ENCODE results near the gene SLC25A34.

The SLC25A34 gene

DNA sequence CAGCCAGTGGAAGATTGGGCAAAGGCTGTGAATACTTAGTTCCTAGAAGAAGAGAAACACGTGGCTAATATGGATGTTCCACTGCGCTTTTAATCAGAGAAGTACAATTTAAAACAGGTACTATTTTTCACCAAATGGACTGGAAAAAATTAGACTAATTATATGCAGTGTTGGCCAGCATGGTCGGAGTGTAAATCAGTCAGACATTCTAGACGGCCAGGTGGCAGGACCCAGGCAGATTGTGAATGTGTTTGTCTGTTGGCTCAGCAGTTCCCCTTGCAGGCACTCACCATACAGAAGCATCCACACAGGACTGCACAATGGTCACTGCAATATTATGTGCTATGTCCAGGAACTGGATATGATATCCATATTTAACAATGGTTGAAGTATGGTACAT lies 23.9 kb upstream of the SLC25A34 start:
- Histone ChIP-seq H3K36me3 (ENCODE audit: control insufficient read depth, low read length) (peaks cover 13% of the 10 kb centered on the region), H3K9me2 (replicated peaks; ENCODE audit: control insufficient read depth, low read length) (no peaks in the 10 kb centered on the region), H3F3A (ENCODE audit: control insufficient read depth, insufficient read depth) (no peaks in the 10 kb centered on the region), H3K9me3 (ENCODE audit: control insufficient read depth, insufficient read depth, low read length) (no peaks in the 10 kb centered on the region), H3K4me1 (ENCODE audit: control insufficient read depth, low read length) (no peaks in the 10 kb centered on the region), H3K27ac (ENCODE audit: low read depth, low read length) (no peak overlapping the region), H3K4me2 (ENCODE audit: low read length) (no peak overlapping the region), H3K4me3 (ENCODE audit: low read length) (no peak overlapping the region), H3K79me2 (ENCODE audit: control insufficient read depth, low read length) (peaks cover 28% of the 10 kb centered on the region), H4K20me1 (ENCODE audit: control insufficient read depth, insufficient read depth, low read depth, low read length) (no peaks in the 10 kb centered on the region), H3K27me3 (ENCODE audit: control insufficient read depth, low read length) (no peaks in the 10 kb centered on the region)
- no peak for TF ChIP-seq EZH2phosphoT487 (IDR thresholded peaks at IDR 0.05; ENCODE audit: borderline replicate concordance, low read length)
- TF ChIP-seq, protein P1, sequence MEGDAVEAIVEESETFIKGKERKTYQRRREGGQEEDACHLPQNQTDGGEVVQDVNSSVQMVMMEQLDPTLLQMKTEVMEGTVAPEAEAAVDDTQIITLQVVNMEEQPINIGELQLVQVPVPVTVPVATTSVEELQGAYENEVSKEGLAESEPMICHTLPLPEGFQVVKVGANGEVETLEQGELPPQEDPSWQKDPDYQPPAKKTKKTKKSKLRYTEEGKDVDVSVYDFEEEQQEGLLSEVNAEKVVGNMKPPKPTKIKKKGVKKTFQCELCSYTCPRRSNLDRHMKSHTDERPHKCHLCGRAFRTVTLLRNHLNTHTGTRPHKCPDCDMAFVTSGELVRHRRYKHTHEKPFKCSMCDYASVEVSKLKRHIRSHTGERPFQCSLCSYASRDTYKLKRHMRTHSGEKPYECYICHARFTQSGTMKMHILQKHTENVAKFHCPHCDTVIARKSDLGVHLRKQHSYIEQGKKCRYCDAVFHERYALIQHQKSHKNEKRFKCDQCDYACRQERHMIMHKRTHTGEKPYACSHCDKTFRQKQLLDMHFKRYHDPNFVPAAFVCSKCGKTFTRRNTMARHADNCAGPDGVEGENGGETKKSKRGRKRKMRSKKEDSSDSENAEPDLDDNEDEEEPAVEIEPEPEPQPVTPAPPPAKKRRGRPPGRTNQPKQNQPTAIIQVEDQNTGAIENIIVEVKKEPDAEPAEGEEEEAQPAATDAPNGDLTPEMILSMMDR (IDR thresholded peaks at IDR 0.05; ENCODE audit: low read depth, low read length, poor library complexity, severe bottlenecking) = no peak

DNA sequence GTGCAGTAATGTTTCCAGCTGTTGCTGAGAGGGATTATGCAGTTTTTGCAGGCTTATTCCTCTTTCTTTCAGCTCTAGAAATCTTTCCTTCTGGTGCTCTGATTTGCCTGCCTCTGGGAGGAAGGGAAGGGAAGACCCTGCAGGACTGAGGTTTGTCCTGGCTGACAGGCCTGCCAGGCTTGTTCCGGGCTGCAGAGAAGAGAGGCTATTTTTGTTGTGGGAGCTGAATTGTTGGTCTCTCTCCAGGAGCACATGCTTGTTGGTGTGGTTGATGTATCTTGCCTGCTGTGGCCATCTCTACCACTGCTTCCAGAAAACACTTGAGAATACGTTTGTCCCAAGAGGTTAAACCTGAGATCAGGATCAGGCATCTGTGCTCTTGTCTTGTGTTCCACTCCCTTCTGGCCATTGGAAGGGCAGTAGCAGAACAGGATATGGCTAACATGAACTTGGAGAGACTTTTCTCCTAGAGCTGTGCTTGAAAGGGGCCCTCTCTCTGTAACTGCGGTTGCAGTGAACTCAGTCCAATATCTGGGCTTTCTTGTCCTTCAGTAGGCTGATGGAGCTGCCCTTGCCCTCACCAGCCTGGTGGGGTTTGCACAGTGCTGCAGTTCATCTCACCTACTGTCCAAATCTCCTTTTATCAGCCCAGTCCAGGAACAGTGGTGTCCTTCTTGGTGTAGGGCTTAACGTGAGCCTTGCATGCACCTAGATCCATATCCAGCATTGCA lies 21.5 kb upstream of the SLC25A34 start:
- no peak overlapping the region for H3K4me3 ChIP-seq (ENCODE audit: low read length)
- H3K36me3 ChIP-seq (ENCODE audit: control insufficient read depth, low read length) = peaks cover 20% of the 10 kb centered on the region

DNA sequence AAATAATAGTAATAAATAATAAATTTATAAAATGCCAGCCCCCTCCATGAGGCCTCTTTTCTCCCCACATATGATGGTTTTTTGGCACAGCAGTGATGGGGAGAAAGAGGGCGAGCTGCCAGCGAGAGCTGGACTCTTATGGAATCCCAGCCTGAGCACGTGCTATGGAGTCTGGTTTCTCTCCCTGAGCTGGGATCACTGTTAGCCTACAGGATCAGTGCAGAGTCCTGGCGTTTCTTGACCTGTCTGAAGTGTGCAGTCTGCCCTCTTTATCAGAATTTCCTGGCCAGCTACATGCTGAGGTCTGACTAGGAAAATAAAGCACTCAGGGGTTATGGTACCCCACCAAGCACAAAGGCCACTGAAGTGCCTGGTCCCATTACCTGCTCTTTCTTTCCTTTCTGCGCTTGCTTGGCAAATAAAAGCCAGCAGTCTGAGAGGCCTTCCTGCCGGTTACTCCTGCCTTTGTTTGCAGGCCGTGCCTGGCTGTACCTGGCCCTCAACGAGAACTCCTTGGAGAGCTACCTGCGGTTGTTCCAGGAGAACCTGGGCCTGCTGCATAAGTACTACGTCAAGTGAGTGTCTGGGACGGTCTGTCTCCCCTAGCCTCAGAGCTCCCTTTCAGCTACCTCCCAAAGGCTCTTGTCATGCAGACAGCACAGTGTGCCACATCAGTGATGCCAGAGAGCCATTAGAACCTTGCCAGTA lies 18.5 kb upstream of the SLC25A34 start:
- Histone ChIP-seq H3K4me1 (ENCODE audit: control insufficient read depth, low read length) (no peaks in the 10 kb centered on the region), H3K9me2 (replicated peaks; ENCODE audit: control insufficient read depth, low read length) (no peaks in the 10 kb centered on the region), H3K9me3 (ENCODE audit: control insufficient read depth, insufficient read depth, low read length) (no peaks in the 10 kb centered on the region), H3K27me3 (ENCODE audit: control insufficient read depth, low read length) (no peaks in the 10 kb centered on the region), H3K36me3 (ENCODE audit: control insufficient read depth, low read length) (peaks cover 23% of the 10 kb centered on the region), H3K27ac (ENCODE audit: low read depth, low read length) (no peak overlapping the region), H3K4me3 (ENCODE audit: low read length) (no peak overlapping the region), H3K79me2 (ENCODE audit: control insufficient read depth, low read length) (peaks cover 5% of the 10 kb centered on the region), H3F3A (ENCODE audit: control insufficient read depth, insufficient read depth) (no peaks in the 10 kb centered on the region), H3K4me2 (ENCODE audit: low read length) (no peak overlapping the region), H4K20me1 (ENCODE audit: control insufficient read depth, insufficient read depth, low read depth, low read length) (no peaks in the 10 kb centered on the region)
- no peak for TF ChIP-seq EZH2phosphoT487 (IDR thresholded peaks at IDR 0.05; ENCODE audit: borderline replicate concordance, low read length)
- TF ChIP-seq, protein P1 (IDR thresholded peaks at IDR 0.05; ENCODE audit: low read depth, low read length, poor library complexity, severe bottlenecking) = no peak

More for the DNA sequence above, 21.5 kb upstream of the SLC25A34 start:
- Histone ChIP-seq H3K4me2 (ENCODE audit: low read length) (no peak overlapping the region), H3K4me1 (ENCODE audit: control insufficient read depth, low read length) (no peaks in the 10 kb centered on the region), H3K9me3 (ENCODE audit: control insufficient read depth, insufficient read depth, low read length) (no peaks in the 10 kb centered on the region), H3K9me2 (replicated peaks; ENCODE audit: control insufficient read depth, low read length) (no peaks in the 10 kb centered on the region), H3K27ac (ENCODE audit: low read depth, low read length) (no peak overlapping the region), H4K20me1 (ENCODE audit: control insufficient read depth, insufficient read depth, low read depth, low read length) (no peaks in the 10 kb centered on the region), H3F3A (ENCODE audit: control insufficient read depth, insufficient read depth) (no peaks in the 10 kb centered on the region), H3K79me2 (ENCODE audit: control insufficient read depth, low read length) (peaks cover 12% of the 10 kb centered on the region), H3K27me3 (ENCODE audit: control insufficient read depth, low read length) (no peaks in the 10 kb centered on the region)
- TF ChIP-seq, protein P1 (IDR thresholded peaks at IDR 0.05; ENCODE audit: low read depth, low read length, poor library complexity, severe bottlenecking) = no peak
- TF ChIP-seq EZH2phosphoT487 (IDR thresholded peaks at IDR 0.05; ENCODE audit: borderline replicate concordance, low read length) = no peak

All from DOHH2 (cell line).